CD4-positive, alpha-beta T cell treated with Interleukin-6 at 100 ng/mL for 8 hours (primary cell): Measurements from ENCODE around the gene TKTL2.
A peak's percentile ranks its signal among the peaks of the same experiment; 100 is the strongest.

ENCODE experiments used
- DNase-seq: peaks from one replicate; pipeline ENCODE4 v3.0.0-alpha.2; 2020; ENCODE audit warnings: mixed read lengths, low spot score

TKTL2 gene, protein sequence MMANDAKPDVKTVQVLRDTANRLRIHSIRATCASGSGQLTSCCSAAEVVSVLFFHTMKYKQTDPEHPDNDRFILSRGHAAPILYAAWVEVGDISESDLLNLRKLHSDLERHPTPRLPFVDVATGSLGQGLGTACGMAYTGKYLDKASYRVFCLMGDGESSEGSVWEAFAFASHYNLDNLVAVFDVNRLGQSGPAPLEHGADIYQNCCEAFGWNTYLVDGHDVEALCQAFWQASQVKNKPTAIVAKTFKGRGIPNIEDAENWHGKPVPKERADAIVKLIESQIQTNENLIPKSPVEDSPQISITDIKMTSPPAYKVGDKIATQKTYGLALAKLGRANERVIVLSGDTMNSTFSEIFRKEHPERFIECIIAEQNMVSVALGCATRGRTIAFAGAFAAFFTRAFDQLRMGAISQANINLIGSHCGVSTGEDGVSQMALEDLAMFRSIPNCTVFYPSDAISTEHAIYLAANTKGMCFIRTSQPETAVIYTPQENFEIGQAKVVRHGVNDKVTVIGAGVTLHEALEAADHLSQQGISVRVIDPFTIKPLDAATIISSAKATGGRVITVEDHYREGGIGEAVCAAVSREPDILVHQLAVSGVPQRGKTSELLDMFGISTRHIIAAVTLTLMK

DNA sequence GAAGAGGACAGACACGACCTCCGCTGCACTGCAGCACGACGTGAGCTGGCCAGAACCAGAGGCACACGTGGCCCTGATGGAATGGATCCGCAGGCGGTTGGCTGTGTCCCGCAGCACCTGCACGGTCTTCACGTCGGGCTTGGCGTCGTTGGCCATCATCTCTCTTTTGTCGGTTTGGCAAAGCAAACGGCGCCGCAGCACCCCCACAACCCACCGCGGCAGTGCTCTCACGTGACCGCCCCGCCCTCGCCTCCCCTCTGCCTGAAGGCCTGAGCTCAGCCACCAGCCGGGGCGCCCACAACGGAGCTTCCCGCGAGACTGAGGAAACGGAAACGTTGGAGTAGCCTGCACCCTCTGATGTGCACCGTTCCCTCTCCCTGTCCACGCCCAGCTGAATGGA, at the start of gene TKTL2:
TSS of gene TKTL2 (minus strand) at position 179 of the 400 bp plus-strand sequence. CDS start at position 159, 20 bp downstream.
- DNase-seq: no peak

DNA sequence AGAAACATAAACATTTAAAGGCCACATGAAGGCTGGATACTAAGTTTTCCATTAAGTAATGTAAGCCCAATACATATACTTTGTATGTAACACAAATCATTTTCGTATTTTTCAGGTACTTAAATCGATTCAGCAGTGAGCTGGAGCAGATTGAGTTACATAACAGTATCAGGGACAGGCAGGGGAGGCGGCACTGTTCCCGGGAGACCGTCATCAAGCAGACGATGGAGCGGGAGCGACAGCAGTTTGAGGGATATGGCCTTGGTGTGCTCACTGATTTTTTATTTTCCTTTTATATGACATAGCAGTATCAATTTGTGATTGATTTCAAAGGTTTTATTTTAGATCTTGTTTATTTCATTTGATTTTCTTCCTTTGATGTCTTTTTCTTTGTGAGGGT, 41.6 kb upstream of the TKTL2 start:
- DNase-seq: no peak

DNA sequence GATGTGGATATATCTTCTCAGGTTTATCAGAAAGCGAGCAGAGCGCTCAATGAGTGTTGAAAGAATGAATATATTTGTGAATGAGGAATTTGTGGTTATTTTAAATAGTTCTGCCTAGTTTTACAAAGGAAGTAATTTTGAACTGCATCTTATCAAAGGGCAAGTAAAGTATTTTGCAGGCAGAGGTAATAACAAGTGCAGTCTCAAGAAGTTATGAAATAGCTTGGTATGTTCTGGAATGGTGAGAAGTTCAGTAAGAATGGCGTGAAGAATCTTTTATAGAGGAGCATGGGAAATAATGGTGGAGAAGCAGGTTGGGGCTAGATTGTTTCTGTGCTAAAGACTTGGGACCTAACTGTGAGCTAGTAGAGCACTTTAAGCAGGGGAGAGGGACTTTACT, 31.8 kb upstream of the TKTL2 start:
- DNase-seq: no peak

DNA sequence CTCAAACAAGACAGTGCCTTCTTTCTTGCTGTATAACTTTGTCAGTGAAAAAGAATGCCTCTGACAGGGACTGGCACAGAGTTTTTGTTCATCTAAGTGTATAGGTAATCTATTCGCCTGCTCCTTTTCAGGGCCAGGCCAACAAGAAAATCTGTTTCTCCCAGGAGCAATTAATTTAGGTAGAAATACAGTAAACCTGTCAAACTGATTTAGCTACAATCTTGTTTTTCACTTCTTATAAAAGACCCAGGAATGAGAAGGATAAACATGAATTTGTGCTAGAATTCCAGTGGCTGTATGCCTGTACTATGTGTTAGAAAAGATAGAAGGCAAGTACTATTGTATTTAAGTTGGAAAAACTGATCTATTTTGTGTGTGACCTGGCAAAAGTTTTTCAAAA, 27.0 kb upstream of the TKTL2 start:
- DNase-seq: no peak

DNA sequence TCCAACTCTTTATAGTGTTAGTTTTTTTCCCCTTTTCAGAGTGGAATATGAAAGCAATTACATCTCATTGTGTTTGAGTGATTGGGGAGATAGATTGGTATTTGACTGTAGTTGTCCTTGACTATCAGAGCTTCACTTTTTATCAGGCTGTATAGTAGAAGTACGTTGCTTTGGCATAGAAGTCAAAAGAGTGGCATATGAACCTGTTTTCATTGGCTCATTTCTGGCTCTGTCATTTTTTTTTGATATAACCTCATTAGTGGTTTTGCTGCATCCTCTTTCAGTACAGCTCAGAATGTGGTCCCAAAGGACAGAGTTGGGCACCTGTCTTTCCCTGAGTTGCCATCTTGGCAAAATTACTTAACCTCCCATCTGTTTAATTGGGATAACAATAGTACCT, 22.3 kb upstream of the TKTL2 start:
- peak; percentile 6 for DNase-seq

DNA sequence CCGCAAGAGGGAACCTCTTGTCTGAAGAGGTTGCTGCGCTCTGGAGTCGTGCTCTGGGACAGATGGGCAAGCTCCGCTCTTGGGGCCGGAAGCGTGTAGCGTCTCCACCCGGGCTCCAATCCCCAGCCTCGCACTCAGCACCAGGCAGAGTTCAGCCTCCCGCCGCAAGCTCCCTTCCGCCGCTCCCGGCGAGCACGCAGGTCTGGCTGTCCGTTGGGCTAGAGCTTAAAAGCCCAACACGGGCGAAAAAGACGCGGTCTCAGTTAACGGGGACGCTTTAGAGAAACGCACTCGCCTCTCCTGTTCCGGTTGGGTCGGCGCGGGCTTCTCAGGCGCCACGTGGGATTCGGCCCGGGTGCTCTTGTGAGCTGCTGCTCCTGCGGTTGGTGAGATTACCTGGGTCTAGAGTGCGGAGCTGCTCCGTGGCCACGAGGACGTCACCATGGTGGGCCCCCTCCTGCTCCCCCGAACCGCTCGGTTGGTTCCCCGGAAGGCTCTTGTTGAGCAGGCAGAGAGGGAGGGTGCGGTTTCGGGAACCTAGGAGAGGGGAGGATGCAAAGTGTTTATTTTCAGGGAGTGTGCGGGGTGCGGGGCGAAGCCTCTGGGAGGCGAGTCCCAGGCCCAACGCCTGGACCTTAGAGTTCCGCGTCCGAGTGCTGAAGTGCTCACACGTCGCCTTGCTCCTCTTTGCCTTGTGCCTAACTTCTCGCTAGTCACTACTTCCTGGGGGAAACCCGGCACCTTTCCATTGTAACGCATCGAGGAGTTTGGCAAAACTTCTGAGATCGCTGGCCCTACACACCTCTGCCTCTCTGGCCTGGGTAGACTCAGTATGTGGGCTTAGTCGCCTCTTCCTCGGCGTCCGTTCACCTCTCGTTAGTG, 21.0 kb upstream of the TKTL2 start, which contains the start of gene TMA16:
TSS of gene TMA16 (plus strand) at position 331 of the 882 bp plus-strand sequence. CDS start at position 443, 112 bp downstream.
- peak; percentile 68 for DNase-seq

DNA sequence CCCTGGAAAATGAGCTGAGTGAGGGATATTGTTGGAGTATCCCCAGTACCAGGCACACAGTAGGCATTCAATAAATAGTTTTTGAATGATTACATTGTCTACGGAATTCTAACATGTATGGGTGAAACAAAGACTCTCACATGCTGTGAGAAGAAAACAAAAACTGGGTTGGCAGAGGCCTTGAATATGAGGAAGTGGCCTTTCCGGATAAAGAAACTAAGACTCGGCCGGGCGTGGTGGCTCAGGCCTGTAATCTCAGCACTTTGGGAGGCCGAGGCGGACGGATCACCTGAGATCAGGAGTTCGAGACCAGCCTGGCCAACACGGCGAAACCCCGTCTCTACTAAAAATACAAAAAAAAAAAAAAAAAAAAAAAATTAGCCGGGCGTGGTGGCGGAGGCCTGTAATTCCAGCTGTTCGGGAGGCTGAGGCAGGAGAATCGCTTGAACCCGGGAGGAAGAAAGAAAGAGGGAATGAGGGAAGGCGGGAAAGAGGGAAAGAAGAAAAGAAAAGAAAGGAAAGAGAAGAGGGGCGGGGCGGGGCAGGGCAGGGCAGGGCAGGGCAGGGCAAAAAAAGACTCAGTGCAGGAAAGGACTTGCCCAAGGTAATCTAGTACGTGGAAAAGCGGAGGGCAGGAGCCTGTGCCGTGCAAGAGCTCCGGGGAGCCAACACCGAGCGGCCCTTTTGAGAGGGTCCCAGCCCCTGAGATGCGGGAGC, 20.2 kb upstream of the TKTL2 start:
- no peak for DNase-seq

DNA sequence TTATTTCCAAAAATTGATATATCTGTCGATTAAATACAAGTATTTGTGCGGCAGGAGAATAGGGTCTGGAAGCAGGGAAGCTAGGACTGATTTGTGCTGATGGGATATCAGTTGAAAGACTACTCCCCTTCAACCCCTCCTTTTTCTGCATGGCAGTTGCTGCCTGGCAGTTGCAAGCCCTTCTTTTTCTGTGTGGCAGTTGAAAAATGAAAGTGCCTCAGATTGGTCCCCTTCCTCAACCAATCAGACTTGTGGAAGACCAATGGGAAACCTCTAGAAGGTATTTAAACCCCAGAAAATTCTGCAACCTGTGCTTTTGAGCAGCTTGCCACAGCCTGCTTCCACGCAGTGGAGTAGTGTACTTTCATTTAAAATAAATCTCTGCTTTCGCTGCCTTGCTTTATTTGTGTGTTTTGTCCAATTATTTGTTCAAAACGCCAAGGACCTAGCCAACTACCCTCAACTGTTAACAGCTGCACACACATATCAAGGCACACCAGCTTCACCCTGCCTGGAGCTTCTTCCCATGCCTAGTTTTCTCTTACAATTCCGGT, 19.5 kb upstream of the TKTL2 start:
- no peak for DNase-seq

DNA sequence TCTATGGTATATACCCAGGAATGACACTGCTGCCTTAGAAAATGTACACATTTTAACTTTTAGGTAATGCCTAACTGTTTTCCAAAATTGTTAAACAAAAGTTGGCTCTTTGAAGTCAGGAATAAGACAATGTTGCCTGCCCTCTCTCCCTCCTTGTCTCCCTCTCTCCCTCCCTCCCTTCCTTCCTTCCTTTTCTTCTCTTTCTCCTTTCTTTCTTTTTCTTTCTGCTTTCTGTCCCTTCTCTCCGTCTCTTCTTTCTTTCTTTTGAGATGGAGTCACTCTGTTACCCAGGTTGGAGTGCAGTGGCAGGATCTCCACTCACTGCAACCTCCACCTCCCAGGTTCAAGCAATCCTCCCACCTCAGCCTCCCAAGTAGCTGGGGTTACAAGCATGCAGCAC, 16.4 kb upstream of the TKTL2 start:
- no peak for DNase-seq

DNA sequence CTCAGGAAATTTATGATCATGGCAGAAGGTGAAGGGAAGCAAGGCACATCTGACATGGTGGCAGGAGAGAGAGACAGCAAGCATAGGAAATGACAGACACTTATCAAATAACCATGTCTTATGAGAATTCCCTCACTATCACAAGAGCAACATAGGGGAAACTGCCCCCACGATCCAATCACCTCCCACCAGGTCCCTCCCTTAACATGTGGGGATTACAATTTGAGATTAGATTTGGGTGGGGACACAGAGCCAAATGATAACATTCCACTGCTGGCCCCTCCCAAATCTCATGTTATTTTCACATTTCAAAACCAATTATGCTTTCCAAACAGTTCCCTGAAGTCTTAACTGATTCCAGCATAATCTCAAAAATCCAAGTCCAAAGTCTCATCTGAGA, 12.8 kb upstream of the TKTL2 start:
- DNase-seq: no peak

DNA sequence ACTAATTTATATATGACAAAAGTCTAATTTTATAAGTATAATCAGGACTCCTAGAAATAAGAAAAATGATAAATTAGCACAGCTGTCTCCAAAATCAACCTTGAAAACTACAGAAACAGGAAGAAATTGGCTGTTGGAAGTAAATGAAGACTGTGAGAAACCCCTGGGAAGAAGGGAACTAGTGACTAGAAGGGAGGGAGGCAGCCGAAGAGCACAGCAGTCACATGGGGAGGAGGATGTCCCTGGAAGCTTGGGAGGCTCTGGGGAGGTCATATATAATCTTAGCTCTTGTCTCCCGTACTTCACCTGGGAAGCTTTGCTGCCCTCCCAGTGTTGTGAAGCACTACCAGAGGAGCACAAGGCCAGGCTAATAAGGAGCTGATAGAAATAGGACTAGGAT, 12.0 kb upstream of the TKTL2 start:
- no peak for DNase-seq

DNA sequence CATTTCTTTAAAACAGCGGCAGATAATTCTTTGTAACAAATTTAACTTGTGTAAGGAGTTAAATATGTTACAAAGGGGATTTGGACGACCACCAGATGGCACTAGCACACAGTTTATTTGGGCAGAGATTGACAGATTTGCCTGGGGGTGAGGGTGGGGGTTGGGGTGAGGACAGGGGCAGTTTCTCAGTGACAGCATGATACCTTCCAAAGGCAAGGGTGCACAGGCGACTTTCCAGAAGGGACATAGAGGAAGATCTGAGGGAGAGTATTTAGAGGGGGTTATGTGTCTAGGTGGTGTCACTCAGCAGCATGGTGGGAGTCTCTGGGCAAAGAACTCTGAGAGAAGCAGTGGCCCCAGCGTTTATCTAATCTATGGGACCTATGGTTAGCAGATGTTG, 11.4 kb upstream of the TKTL2 start:
- DNase-seq: peak; percentile 39

DNA sequence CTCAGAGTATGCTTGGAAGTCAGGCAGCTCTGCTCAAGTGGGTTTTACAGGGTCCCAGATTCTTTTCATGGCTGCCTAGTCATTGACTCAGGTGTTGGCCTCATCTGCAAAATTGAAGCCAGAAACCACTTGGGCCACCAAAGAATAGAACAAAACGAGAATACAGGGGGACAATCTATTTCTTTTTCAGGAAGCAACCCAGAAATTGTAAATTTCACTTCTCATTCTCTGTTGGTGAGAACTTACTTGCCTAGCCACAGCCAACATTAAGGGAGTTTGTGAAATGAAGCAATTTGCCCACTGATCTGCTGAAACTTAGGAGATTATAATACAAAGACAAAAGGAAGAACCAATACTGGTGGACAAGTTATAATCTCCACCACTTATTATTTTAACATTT, 8.6 kb upstream of the TKTL2 start:
- DNase-seq: no peak

DNA sequence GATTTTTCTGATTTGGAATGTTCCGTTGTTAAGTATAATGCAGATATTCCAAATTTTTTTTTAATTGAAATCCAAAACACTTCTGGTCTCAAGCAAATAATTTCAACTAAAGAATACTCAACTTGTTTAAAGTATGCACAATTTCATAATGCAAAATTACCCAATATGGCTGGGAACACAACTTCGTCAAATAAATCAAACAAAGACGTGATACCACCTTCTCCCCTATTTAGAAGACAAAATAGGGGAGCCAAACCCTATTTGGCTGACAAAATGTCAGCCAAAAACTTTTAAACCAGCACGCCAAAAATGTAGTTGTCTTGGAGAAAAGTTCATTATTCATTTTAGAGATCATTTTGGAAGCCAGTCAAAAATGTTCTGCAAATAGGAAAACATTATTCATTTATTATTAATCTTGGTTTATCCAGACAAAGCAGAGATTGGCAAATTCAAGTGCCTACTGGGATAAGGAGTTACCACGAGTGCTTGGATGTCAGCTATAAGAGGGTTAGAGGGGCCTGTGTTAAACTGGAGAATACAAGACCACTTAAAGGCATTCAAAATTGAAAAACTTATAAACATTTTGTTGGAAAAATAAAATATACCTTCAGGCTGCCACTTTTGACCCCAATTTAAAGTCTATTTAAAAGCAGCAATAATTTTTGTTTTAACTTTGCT, 3.3 kb upstream of the TKTL2 start:
- DNase-seq: no peak

DNA sequence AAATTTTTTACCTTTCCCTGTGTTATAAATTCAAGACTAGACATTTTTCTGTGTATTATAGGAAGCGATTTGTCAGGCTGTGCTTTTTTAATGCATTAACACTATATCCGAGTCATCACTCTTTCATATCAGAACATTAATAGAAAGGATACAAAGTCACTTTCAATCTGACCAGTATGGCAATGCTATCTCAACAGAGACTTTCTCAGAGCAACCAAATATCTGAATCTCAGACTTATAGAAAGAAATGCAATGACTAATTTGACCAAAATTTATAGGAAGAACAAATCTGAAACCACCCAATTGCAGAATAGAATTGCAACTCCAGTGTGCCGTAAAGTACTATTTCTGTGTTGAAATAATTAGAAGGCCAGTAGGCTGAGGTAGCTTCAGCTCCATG, 473 bp upstream of the TKTL2 start:
- DNase-seq: no peak

DNA sequence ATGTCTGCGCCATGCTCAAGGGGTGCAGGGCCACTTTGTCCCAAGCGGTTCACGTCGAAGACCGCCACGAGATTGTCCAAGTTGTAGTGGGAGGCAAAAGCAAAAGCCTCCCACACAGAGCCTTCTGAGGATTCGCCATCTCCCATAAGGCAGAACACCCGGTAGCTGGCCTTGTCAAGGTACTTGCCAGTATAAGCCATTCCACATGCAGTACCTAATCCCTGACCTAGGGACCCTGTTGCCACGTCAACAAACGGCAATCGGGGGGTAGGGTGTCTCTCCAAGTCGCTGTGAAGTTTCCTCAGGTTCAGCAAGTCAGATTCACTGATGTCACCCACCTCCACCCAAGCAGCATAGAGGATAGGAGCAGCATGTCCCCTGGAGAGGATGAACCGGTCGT, 424 bp downstream of the TKTL2 start:
- no peak for DNase-seq

DNA sequence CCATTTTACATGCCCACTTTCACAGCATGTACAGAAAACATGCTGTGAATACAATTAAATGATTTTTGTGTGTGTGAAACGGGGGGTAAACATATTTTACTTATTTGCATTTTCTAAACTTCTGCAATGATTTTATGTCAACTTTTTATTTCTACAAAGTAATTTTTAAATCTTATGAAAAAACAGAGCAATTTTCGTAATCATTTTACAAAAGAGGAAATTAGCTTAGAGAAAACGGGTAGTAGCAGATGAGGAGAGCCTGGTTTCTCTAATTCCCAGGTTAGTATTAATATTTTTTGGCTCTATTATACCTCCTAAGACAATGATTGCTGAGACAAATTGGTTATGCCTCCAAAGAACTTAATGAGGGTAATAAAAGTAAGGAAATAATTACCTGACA, 3.2 kb downstream of the TKTL2 start:
- no peak for DNase-seq

DNA sequence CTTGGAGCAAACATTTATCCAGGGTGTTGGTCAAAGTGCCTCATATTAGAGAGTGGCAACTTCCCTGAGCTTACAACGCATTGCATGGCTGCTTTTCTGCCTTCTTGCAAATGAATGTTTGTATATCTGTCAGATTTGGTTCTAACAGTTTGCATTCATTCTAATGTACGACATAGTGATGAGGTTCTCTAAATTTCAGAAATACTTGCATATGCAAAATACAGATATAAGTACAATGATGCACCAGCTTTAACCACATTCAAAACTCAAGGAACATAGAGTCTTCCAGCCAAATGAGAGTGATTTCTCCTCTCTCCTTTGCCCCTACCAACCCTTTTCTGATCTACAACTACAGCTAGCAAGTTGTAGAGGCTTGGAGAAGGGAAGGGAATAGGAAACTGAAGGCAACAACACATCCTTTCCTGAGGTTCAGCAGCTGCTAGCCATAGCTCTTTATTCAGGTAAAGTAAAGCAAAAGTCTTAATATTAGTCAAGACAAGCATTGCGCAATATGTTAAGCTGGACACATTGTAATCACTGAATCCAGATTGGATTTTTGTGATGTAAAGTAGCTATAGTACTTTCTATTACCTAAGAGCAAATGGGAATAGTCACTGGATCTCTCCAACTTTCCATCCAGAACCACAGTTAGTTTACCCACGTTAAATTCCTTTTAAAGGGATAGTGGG, 6.3 kb downstream of the TKTL2 start:
- DNase-seq: no peak

DNA sequence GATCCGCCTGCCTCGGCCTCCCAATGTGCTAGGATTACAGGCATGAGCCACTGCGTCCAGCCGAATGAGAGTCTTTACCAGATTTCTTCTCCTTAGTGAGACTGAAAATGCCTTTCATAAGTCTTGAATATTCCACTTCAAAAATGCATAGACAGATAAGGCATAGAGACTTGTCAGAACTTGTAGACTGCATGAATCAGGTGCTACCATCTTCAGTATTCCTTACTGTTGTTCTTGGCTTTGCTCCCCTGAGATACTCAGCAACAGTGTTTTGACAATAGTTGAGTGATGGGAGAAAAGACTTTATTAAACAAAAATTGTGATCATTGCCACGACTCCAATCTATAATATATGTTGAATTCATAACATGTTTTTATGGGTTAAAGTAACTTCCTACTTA, 11.0 kb downstream of the TKTL2 start:
- no peak for DNase-seq

DNA sequence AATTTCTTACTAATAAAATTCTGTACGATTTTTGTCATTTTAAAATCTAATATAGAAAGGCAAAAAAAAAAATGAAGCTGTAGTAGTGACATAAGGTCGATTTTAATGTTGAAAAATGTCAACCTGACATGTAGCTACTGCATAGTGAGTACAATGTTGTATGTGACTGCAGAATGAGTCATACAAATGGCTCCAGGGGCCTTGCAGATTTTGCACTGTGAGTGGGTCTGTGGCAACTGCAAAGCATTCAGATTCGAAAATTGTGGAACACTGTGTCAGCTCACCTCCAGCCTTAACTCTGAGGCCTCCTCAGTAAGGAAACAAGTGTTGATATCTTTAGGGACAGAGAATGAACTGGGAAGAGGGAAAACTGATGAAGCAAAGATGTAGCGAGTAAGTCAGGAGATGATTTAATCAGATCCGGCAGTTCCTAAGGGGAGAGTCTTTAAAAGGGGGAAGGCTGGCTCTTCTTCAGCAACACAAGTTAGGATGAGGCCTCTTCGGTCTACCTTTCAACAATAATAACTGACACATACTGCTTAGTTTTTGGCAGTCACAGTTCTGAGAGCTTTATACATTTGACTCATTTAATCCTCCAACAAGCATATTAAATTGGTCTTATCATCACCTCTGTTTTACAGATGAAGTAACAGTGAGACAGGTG, 24.9 kb downstream of the TKTL2 start:
- no peak for DNase-seq
